Breast epithelium (tissue), 4 donors: ENCODE measurements around the gene ALX4. TPM values are rescaled to one million over a fixed set of nuclear protein-coding genes. Genes with fewer than 3 reads are reported as not detected.

Experiments
- DNase-seq, 2 donors: peaks; one replicate each; pipeline ENCODE4 v3.0.0-alpha.2; 2019; ENCODE audit warnings: low spot score in 2 of 2
- H3K27ac ChIP-seq, 2 donors: fragments of 200-600 bp; sonication (generic) in 1 of 2; one replicate each; pipeline ENCODE4 v1.5.1; 2016 to 2019; ENCODE audit warnings: mild to moderate bottlenecking in 1 of 2
- H3K27me3 ChIP-seq, 2 donors: fragments of 200-600 bp; sonication (generic) in 1 of 2; one replicate each; pipeline versions ENCODE4 v1.5.1 to v1.6.0; 2017 to 2019; ENCODE audit warnings: control low read depth in 1 of 2, mild to moderate bottlenecking in 1 of 2
- H3K36me3 ChIP-seq: fragments of 200-600 bp; one replicate; pipeline ENCODE4 v1.5.1; 2019
- H3K4me1 ChIP-seq, 2 donors: fragments of 200-600 bp; sonication (generic); one replicate each; pipeline ENCODE4 v1.5.1; 2016 to 2019; ENCODE audit warnings: control low read depth in 1 of 2
- H3K4me3 ChIP-seq, 3 donors: fragments of 200-600 bp; sonication (generic); 1 replicate in 2 of 3; 2 replicates in 1 of 3; pipeline ENCODE4 v1.5.1; 2016 to 2019; ENCODE audit warnings: mild to moderate bottlenecking in 3 of 3, moderate library complexity in 2 of 3
- H3K9me3 ChIP-seq, 2 donors: fragments of 200-600 bp; sonication (generic) in 1 of 2; one replicate each; pipeline ENCODE4 v1.5.1; 2016 to 2019; ENCODE audit warnings: control low read depth in 1 of 2
- CTCF ChIP-seq, 3 donors: fragments of 450-650 bp; IDR thresholded peaks; one replicate each; pipeline ENCODE4 v1.5.1; 2016 to 2017; ENCODE audit warnings: antibody characterized with exemption in 3 of 3, mild to moderate bottlenecking in 3 of 3, moderate library complexity in 3 of 3
- POLR2A ChIP-seq: fragments of 450-650 bp; IDR thresholded peaks from one replicate; pipeline ENCODE4 v1.6.1; 2016; ENCODE audit warnings: antibody characterized with exemption, mild to moderate bottlenecking, moderate library complexity
- POLR2AphosphoS5 ChIP-seq, 3 donors: sonication (generic); formaldehyde crosslinking; IDR thresholded peaks; one replicate each; pipeline ENCODE4 v1.6.1; 2017; ENCODE audit warnings: antibody characterized with exemption in 3 of 3
- intact Hi-C: fragments of 100-400 bp; cut with DNase I; formaldehyde crosslinking; loops from one replicate; pipeline ENCODE4 v1.15.1; 2023; ENCODE audit warnings: low total_unique reads
- total RNA-seq, 3 donors: library from RNA; depleted of rRNA; stranded (reverse); fragments of >200 nt; gene quantifications; one replicate each; pipeline ENCODE4 v1.1.0, GENCODE V29; 2016

Gene ALX4
- total RNA-seq, 3 donors from 2014 or later = under 0.01 to 5.2 (median 1.9) TPM

GRCh38 chr11:44333271-44334218 is 23.6 kb upstream of the ALX4 start:
- intact Hi-C loops = no loop called here
- Histone ChIP-seq H3K27me3 (peaks cover 0 to 16% of the 10 kb centered on the region in 2 donors), H3K4me1 (no peaks in the 10 kb centered on the region), H3K4me3 (no peak overlapping the region), H3K9me3 (no peaks in the 10 kb centered on the region), H3K27ac (no peak overlapping the region), H3K36me3 (no peaks in the 10 kb centered on the region)
- TF ChIP-seq POLR2A = no peak
- TF ChIP-seq POLR2AphosphoS5 (IDR thresholded peaks at IDR 0.05) = no peak
- no peak for TF ChIP-seq CTCF (IDR thresholded peaks at IDR 0.05)
- no peak for DNase-seq

- no peaks in the 10 kb centered on the region for H3K4me1 ChIP-seq
- DNase-seq = no peak
- no peak overlapping the region for H3K27ac ChIP-seq
- TF ChIP-seq POLR2A = no peak
- peaks cover 0 to 12% of the 10 kb centered on the region in 2 donors for H3K27me3 ChIP-seq
- no peaks in the 10 kb centered on the region for H3K9me3 ChIP-seq
- H3K36me3 ChIP-seq = no peaks in the 10 kb centered on the region
- no peak overlapping the region for H3K4me3 ChIP-seq
- intact Hi-C loops = no loop called here
Measured at GRCh38 chr11:44332665-44333064, 22.7 kb upstream of the ALX4 start.

- no peak for TF ChIP-seq POLR2AphosphoS5 (IDR thresholded peaks at IDR 0.05)
- no peak for TF ChIP-seq CTCF (IDR thresholded peaks at IDR 0.05)
- no peak for TF ChIP-seq POLR2A
- peaks cover 0 to 9% of the 10 kb centered on the region in 2 donors for H3K27me3 ChIP-seq
- H3K27ac ChIP-seq = no peak overlapping the region
- intact Hi-C loops = no loop called here
- H3K9me3 ChIP-seq = no peaks in the 10 kb centered on the region
- H3K4me1 ChIP-seq = no peaks in the 10 kb centered on the region
- no peaks in the 10 kb centered on the region for H3K36me3 ChIP-seq
- H3K4me3 ChIP-seq = no peak overlapping the region
- DNase-seq = no peak
Measured at GRCh38 chr11:44329472-44330230, 19.7 kb upstream of the ALX4 start.

- no peak for TF ChIP-seq POLR2AphosphoS5 (IDR thresholded peaks at IDR 0.05)
- TF ChIP-seq POLR2A = no peak
- no peak for TF ChIP-seq CTCF (IDR thresholded peaks at IDR 0.05)
- H3K4me1 ChIP-seq = no peaks in the 10 kb centered on the region
- no peaks in the 10 kb centered on the region for H3K36me3 ChIP-seq
- DNase-seq = no peak
- H3K4me3 ChIP-seq = no peak overlapping the region
- peaks cover 0 to 20% of the 10 kb centered on the region in 2 donors for H3K27me3 ChIP-seq
- H3K9me3 ChIP-seq = no peaks in the 10 kb centered on the region
- intact Hi-C loops = no loop called here
- H3K27ac ChIP-seq = no peak overlapping the region
Measured at GRCh38 chr11:44328138-44328660, 18.3 kb upstream of the ALX4 start.

GRCh38 chr11:44327730-44328129 is 17.8 kb upstream of the ALX4 start:
- Histone ChIP-seq H3K4me1 (no peaks in the 10 kb centered on the region), H3K36me3 (no peaks in the 10 kb centered on the region), H3K27me3 (peaks cover 0 to 25% of the 10 kb centered on the region in 2 donors), H3K27ac (no peak overlapping the region), H3K9me3 (no peaks in the 10 kb centered on the region), H3K4me3 (no peak overlapping the region)
- intact Hi-C loops = no loop called here
- DNase-seq = no peak
- no peak for TF ChIP-seq POLR2A
- no peak for TF ChIP-seq POLR2AphosphoS5 (IDR thresholded peaks at IDR 0.05)
- TF ChIP-seq CTCF (IDR thresholded peaks at IDR 0.05) = no peak
